OCI-LY3 (cell line): Measurements from ENCODE around the gene FUT8.
A peak's percentile ranks its signal among the peaks of the same experiment; 100 is the strongest.

Experiments
- H2AFZ ChIP-seq: fragments of 200-600, 300-600 bp; shearing (Covaris generic); 2 replicates; pipeline ENCODE4 v1.6.0; 2014; ENCODE audit warnings: antibody characterized with exemption, low read depth, low read length
- H3K27ac ChIP-seq: fragments of 200-600, 300-600 bp; sonication (generic); 2 replicates; pipeline ENCODE4 v1.5.1; 2014; ENCODE audit warnings: mild to moderate bottlenecking, low read length, moderate library complexity, mixed read lengths
- H3K27me3 ChIP-seq: fragments of 200-600, 300-600 bp; sonication (generic); 2 replicates; pipeline ENCODE4 v1.6.1; 2014; ENCODE audit warnings: low read depth, low read length, mixed read lengths
- H3K36me3 ChIP-seq: fragments of 200-600, 300-600 bp; sonication (generic); replicated peaks from 2 replicates; pipeline ENCODE3; 2014; ENCODE audit warnings: low read depth, low read length, mixed read lengths
- H3K4me1 ChIP-seq: fragments of 300-600, 200-600 bp; sonication (generic); 2 replicates; pipeline ENCODE4 v1.6.1; 2014; ENCODE audit warnings: low read length, mixed read lengths
- H3K4me2 ChIP-seq: fragments of 200-600, 300-600 bp; sonication (generic); 2 replicates; pipeline ENCODE4 v1.6.1; 2014; ENCODE audit warnings: low read length, mixed read lengths
- H3K4me3 ChIP-seq: fragments of 300-600, 200-600 bp; sonication (generic); 2 replicates; pipeline ENCODE4 v1.5.1; 2014; ENCODE audit warnings: antibody characterized with exemption, mild to moderate bottlenecking, low read length, moderate library complexity
- H3K79me2 ChIP-seq: fragments of 300-600, 200-600 bp; shearing (Covaris generic); 2 replicates; pipeline ENCODE4 v1.6.1; 2014; ENCODE audit warnings: mild to moderate bottlenecking, low read length, mixed read lengths
- H3K9ac ChIP-seq: fragments of 300-600, 200-600 bp; shearing (Covaris generic); 2 replicates; pipeline ENCODE4 v1.6.0; 2014; ENCODE audit warnings: mild to moderate bottlenecking, low read length, moderate library complexity
- H3K9me3 ChIP-seq: fragments of 200-600, 300-600 bp; shearing (Covaris generic); 2 replicates; pipeline ENCODE4 v1.6.1; 2014; ENCODE audit warnings: low read length, mixed read lengths; ENCODE audit not compliant: insufficient read depth
- H4K20me1 ChIP-seq: fragments of 200-600, 300-600 bp; sonication (generic); 2 replicates; pipeline ENCODE4 v1.6.1; 2016; ENCODE audit warnings: low read length, mixed read lengths; ENCODE audit not compliant: insufficient read depth
- EZH2phosphoT487 ChIP-seq: fragments of 200-600 bp; shearing (Covaris generic); IDR thresholded peaks from 2 replicates; pipeline ENCODE4 v1.6.1; 2018; ENCODE audit warnings: antibody characterized with exemption, mixed run types, low read depth
- TF ChIP-seq, protein P1 (sequence below): fragments of 200-600, 300-600 bp; sonication (generic); IDR thresholded peaks from 2 replicates; pipeline ENCODE4 v1.5.1; 2014; ENCODE audit warnings: antibody characterized with exemption, low read length, low read depth

The FUT8 gene

DNA sequence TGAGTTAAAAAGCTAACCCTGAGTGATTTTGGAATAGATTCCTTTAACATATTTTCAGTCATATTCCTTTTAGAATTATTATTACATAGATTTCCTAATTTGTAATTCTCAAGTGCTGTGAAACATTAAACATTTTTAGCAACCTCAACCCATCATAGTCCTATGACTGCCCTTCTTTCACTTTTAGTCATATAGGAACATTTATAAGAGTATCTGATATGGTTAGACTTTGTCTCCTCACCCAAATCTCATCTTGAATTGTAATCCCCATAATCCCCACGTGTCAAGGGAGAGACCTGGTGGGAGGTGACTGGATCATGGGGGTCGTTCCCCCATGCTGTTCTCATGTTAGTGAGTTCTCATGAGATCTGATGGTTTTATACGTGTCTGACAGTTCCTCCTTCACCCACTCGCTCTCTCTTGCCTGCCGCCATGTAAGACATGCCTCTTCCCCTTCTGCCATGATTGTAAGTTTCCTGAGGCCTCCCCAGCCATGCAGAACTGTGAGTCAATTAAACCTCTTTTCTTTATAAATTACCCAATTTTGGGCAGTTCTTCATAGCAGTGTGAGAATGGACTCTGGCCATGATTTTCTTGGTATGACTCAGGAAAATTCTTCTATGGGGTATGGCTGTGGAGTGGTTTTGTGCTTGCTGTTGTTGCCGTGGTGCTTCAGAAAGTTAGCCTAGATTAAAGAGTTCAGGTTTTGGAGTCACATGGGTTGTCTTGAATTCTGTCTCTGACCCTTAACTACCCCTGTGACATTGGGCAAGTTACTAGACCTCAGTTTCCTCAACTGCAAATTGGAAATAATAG lies 83.9 kb downstream of the FUT8 start:
- Histone ChIP-seq H3K9me3 (no peaks in the 10 kb centered on the region; the same call in 1 of the 2 replicates), H3K79me2 (no peaks in the 10 kb centered on the region), H3K4me3 (no peak overlapping the region), H2AFZ (no peak overlapping the region), H3K4me2 (no peak overlapping the region), H4K20me1 (no peaks in the 10 kb centered on the region), H3K9ac (no peak overlapping the region), H3K36me3 (peaks cover 8% of the 10 kb centered on the region), H3K4me1 (peaks cover 18% of the 10 kb centered on the region), H3K27ac (no peak overlapping the region), H3K27me3 (no peaks in the 10 kb centered on the region)
- no peak for TF ChIP-seq EZH2phosphoT487
- TF ChIP-seq, protein P1, sequence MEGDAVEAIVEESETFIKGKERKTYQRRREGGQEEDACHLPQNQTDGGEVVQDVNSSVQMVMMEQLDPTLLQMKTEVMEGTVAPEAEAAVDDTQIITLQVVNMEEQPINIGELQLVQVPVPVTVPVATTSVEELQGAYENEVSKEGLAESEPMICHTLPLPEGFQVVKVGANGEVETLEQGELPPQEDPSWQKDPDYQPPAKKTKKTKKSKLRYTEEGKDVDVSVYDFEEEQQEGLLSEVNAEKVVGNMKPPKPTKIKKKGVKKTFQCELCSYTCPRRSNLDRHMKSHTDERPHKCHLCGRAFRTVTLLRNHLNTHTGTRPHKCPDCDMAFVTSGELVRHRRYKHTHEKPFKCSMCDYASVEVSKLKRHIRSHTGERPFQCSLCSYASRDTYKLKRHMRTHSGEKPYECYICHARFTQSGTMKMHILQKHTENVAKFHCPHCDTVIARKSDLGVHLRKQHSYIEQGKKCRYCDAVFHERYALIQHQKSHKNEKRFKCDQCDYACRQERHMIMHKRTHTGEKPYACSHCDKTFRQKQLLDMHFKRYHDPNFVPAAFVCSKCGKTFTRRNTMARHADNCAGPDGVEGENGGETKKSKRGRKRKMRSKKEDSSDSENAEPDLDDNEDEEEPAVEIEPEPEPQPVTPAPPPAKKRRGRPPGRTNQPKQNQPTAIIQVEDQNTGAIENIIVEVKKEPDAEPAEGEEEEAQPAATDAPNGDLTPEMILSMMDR = no peak

- Histone ChIP-seq H3K36me3 (peaks cover 2% of the 10 kb centered on the region), H3K4me1 (peaks cover 40% of the 10 kb centered on the region), H2AFZ (no peak overlapping the region), H4K20me1 (no peaks in the 10 kb centered on the region), H3K4me2 (no peak overlapping the region), H3K27ac (no peak overlapping the region), H3K9me3 (no peaks in the 10 kb centered on the region), H3K9ac (no peak overlapping the region), H3K27me3 (no peaks in the 10 kb centered on the region), H3K79me2 (no peaks in the 10 kb centered on the region), H3K4me3 (no peak overlapping the region)
- TF ChIP-seq, protein P1 = no peak
- TF ChIP-seq EZH2phosphoT487 = no peak
Measured at GRCh38 chr14:65499138-65499537, 86.6 kb downstream of the FUT8 start.

GRCh38 chr14:65500075-65500474 lies 87.5 kb downstream of the FUT8 start:
- H3K4me2 ChIP-seq = no peak overlapping the region
- H3K79me2 ChIP-seq = no peaks in the 10 kb centered on the region
- no peak overlapping the region for H3K27ac ChIP-seq
- H3K4me1 ChIP-seq = peaks cover 50% of the 10 kb centered on the region
- no peak overlapping the region for H3K4me3 ChIP-seq
- H2AFZ ChIP-seq = no peak overlapping the region
- H3K27me3 ChIP-seq = no peaks in the 10 kb centered on the region
- peaks cover 2% of the 10 kb centered on the region for H3K36me3 ChIP-seq
- TF ChIP-seq, protein P1 = no peak
- no peak for TF ChIP-seq EZH2phosphoT487
- no peak overlapping the region for H3K9ac ChIP-seq
- no peaks in the 10 kb centered on the region for H3K9me3 ChIP-seq
- H4K20me1 ChIP-seq = no peaks in the 10 kb centered on the region

DNA sequence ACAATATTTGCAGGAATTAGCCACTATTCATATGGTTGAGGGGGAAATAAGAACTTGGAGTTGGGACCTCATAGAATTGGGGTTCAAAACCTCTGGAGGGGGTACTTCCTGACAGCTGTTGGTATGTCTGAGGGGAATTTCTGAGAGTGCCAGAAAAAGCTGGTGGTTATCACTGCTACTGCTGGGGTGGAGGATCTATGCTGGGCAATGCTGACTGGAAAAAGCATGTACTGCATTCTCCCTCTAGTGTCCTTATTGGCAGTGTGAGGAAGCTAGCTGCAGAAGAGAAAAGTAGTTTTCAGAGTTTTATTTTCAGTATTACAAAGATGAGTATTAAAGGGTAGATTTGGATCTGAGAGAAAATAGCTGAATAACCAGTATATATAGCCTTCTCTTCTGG lies 88.8 kb downstream of the FUT8 start:
- Histone ChIP-seq H4K20me1 (no peaks in the 10 kb centered on the region), H3K9ac (no peak overlapping the region), H3K27me3 (no peaks in the 10 kb centered on the region), H3K79me2 (no peaks in the 10 kb centered on the region), H3K27ac (no peak overlapping the region), H3K4me1 (peaks cover 55% of the 10 kb centered on the region), H3K4me3 (no peak overlapping the region), H3K36me3 (peaks cover 2% of the 10 kb centered on the region), H3K4me2 (peak overlapping the region; percentile 58), H2AFZ (no peak overlapping the region), H3K9me3 (no peaks in the 10 kb centered on the region)
- TF ChIP-seq EZH2phosphoT487 = no peak
- TF ChIP-seq, protein P1 = peak; percentile 38
